ENCODE data around the gene XXYLT1. TPM values are rescaled to one million over a fixed set of nuclear protein-coding genes. Genes with fewer than 3 reads are reported as not detected.

XXYLT1 gene
- polyA plus RNA-seq, 2 of the 4 experiments (the other 2 are of a cell fraction): 11.9 to 12.0 TPM

DNA sequence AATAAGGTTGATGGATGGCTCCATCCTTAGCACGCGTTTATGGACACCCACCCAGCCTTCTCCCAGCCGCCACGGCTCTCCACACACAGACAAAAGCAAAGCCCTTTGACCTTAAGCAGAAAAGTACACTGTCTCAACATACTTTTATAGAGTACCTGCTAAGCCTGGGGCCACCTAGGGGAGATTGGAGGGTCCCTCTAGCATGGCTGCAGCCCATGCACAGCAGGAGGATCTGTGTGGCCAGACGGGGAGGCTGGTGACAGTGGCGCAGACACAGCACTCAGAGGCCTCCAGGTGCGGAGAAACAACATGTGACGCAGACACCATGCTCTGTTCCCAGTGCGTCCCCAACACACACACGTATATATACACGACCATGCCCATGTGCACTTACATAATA, 174.9 kb downstream of the XXYLT1 start:
- no peak overlapping the region for H3K4me2 ChIP-seq
- DNase-seq (ENCODE audit: low read depth in 1 of 2, low spot score in 1 of 2): no peak
- no peaks in the 10 kb centered on the region for H3K9me3 ChIP-seq
- H3K27ac ChIP-seq: no peak overlapping the region
- CTCF ChIA-PET: interaction anchor here (0.5 to 1.3 kb wide), 2 partner anchors 10 to 666 kb away, joined by 3 read pairs; no protein-coding TSS in a partner anchor
- H3K4me1 ChIP-seq: peaks cover 4% of the 10 kb centered on the region
- H3K4me3 ChIP-seq: no peak overlapping the region
- 96% methylated on average over 11 of the region's 11 CpGs for WGBS (ENCODE audit: missing lambda C conversion rate)
- TF ChIP-seq JUNB (IDR thresholded peaks at IDR 0.05): no peak
- TF ChIP-seq KDM5A (IDR thresholded peaks at IDR 0.05): no peak
- TF ChIP-seq HEYL (CRISPR knock-in tag; IDR thresholded peaks at IDR 0.05): no peak
- TF ChIP-seq NR3C1 (IDR thresholded peaks at IDR 0.05): no peak
- TF ChIP-seq POLR2AphosphoS2 (conservative IDR thresholded peaks at IDR 0.05; ENCODE audit: low read length): no peak
- no peak for TF ChIP-seq ZFP36 (IDR thresholded peaks at IDR 0.05; ENCODE audit: borderline replicate concordance, partially characterized antibody)
- FAIRE-seq: no peak
- no peak for ATAC-seq
- POLR2A ChIA-PET: no interaction called here

DNA sequence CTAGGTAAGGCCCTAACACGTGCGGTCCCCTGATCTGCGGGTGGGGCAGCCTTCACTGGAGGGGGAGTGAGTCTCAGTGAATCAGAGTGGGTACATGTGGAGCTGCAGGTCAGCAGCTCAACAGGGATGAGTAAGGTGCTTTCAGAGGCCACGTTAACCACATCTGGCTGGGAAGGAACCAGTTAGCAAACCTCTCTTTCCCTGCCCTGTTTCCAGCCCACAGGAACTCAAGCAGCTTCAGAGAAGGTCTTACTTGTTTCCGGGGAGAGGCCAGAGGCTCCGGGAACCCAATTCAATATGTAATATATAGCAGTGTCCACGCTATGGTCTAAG, 175.3 kb downstream of the XXYLT1 start:
- DNase-seq (ENCODE audit: low read depth in 1 of 2, low spot score in 1 of 2) (no peak), FAIRE-seq (no peak), ATAC-seq (no peak)
- POLR2A ChIA-PET: no interaction called here
- H3K9me3 ChIP-seq: no peaks in the 10 kb centered on the region
- TF ChIP-seq RNF2 (IDR thresholded peaks at IDR 0.05; ENCODE audit: borderline replicate concordance, low read depth): no peak
- TF ChIP-seq, protein P1, sequence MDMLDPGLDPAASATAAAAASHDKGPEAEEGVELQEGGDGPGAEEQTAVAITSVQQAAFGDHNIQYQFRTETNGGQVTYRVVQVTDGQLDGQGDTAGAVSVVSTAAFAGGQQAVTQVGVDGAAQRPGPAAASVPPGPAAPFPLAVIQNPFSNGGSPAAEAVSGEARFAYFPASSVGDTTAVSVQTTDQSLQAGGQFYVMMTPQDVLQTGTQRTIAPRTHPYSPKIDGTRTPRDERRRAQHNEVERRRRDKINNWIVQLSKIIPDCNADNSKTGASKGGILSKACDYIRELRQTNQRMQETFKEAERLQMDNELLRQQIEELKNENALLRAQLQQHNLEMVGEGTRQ (IDR thresholded peaks at IDR 0.05): no peak
- TF ChIP-seq, protein P2, sequence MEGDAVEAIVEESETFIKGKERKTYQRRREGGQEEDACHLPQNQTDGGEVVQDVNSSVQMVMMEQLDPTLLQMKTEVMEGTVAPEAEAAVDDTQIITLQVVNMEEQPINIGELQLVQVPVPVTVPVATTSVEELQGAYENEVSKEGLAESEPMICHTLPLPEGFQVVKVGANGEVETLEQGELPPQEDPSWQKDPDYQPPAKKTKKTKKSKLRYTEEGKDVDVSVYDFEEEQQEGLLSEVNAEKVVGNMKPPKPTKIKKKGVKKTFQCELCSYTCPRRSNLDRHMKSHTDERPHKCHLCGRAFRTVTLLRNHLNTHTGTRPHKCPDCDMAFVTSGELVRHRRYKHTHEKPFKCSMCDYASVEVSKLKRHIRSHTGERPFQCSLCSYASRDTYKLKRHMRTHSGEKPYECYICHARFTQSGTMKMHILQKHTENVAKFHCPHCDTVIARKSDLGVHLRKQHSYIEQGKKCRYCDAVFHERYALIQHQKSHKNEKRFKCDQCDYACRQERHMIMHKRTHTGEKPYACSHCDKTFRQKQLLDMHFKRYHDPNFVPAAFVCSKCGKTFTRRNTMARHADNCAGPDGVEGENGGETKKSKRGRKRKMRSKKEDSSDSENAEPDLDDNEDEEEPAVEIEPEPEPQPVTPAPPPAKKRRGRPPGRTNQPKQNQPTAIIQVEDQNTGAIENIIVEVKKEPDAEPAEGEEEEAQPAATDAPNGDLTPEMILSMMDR (IDR thresholded peaks at IDR 0.05): no peak
- no peak for TF ChIP-seq EHMT2 (IDR thresholded peaks at IDR 0.05; ENCODE audit: low read depth)
- no peak for TF ChIP-seq FOSL2 (IDR thresholded peaks at IDR 0.05)
- no peak for TF ChIP-seq FOSL2 (CRISPR knock-in tag; IDR thresholded peaks at IDR 0.05)
- TF ChIP-seq HOXB5 (CRISPR knock-in tag; IDR thresholded peaks at IDR 0.05): no peak
- no peak for TF ChIP-seq FOXS1 (CRISPR knock-in tag; IDR thresholded peaks at IDR 0.05)
- TF ChIP-seq ZC3H11A (IDR thresholded peaks at IDR 0.05): no peak
- TF ChIP-seq NFE2L2 (conservative IDR thresholded peaks at IDR 0.05; ENCODE audit: low read length): no peak
- TF ChIP-seq POLR2AphosphoS2 (conservative IDR thresholded peaks at IDR 0.05; ENCODE audit: low read length): no peak
- TF ChIP-seq ZSCAN20 (CRISPR knock-in tag; IDR thresholded peaks at IDR 0.05): no peak
- TF ChIP-seq GATA3 (IDR thresholded peaks at IDR 0.05; ENCODE audit: borderline replicate concordance): no peak
- TF ChIP-seq RAD21 (conservative IDR thresholded peaks at IDR 0.05 in 1 of 2, IDR thresholded peaks at IDR 0.05 in 1 of 2): no peak
- TF ChIP-seq, protein P3, sequence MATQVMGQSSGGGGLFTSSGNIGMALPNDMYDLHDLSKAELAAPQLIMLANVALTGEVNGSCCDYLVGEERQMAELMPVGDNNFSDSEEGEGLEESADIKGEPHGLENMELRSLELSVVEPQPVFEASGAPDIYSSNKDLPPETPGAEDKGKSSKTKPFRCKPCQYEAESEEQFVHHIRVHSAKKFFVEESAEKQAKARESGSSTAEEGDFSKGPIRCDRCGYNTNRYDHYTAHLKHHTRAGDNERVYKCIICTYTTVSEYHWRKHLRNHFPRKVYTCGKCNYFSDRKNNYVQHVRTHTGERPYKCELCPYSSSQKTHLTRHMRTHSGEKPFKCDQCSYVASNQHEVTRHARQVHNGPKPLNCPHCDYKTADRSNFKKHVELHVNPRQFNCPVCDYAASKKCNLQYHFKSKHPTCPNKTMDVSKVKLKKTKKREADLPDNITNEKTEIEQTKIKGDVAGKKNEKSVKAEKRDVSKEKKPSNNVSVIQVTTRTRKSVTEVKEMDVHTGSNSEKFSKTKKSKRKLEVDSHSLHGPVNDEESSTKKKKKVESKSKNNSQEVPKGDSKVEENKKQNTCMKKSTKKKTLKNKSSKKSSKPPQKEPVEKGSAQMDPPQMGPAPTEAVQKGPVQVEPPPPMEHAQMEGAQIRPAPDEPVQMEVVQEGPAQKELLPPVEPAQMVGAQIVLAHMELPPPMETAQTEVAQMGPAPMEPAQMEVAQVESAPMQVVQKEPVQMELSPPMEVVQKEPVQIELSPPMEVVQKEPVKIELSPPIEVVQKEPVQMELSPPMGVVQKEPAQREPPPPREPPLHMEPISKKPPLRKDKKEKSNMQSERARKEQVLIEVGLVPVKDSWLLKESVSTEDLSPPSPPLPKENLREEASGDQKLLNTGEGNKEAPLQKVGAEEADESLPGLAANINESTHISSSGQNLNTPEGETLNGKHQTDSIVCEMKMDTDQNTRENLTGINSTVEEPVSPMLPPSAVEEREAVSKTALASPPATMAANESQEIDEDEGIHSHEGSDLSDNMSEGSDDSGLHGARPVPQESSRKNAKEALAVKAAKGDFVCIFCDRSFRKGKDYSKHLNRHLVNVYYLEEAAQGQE (IDR thresholded peaks at IDR 0.05): no peak
- TF ChIP-seq PHF8 (IDR thresholded peaks at IDR 0.05; ENCODE audit: borderline replicate concordance, low read depth): no peak
- TF ChIP-seq EHF (CRISPR knock-in tag; IDR thresholded peaks at IDR 0.05): no peak
- no peak for TF ChIP-seq HOXA7 (CRISPR knock-in tag; IDR thresholded peaks at IDR 0.05)
- TF ChIP-seq MAZ (IDR thresholded peaks at IDR 0.05; ENCODE audit: borderline replicate concordance, low read depth, low read length): no peak
- no peak for TF ChIP-seq ZFP36 (IDR thresholded peaks at IDR 0.05; ENCODE audit: borderline replicate concordance, partially characterized antibody)
- no peak for TF ChIP-seq NPAS2 (CRISPR knock-in tag; IDR thresholded peaks at IDR 0.05; ENCODE audit: borderline replicate concordance)
- no peak overlapping the region for H3K27ac ChIP-seq
- H3K4me1 ChIP-seq: peaks cover under 1% of the 10 kb centered on the region; the same call in 1 of the 3 replicates
- H3K4me3 ChIP-seq: no peak overlapping the region
- WGBS (ENCODE audit: missing lambda C conversion rate): 100% methylated on average over 1 of the region's 7 CpGs
- H3K4me2 ChIP-seq: no peak overlapping the region
- CTCF ChIA-PET: no interaction called here

All from A549 (cell line).